HG02981 (cell line): ENCODE data around the gene SP7.
"Not testable (repeated sequence)": the region's sequence is repeated elsewhere in the genome, so short reads cannot be mapped to it uniquely, and the experiment has no call there.

Source experiments
- ATAC-seq: cut with Tn5 transposase; IDR thresholded peaks from one replicate; pipeline ENCODE4 v1.9.1; 2021; ENCODE audit warnings: mild to moderate bottlenecking, moderate library complexity; ENCODE audit not compliant: unreplicated experiment

Gene SP7

DNA sequence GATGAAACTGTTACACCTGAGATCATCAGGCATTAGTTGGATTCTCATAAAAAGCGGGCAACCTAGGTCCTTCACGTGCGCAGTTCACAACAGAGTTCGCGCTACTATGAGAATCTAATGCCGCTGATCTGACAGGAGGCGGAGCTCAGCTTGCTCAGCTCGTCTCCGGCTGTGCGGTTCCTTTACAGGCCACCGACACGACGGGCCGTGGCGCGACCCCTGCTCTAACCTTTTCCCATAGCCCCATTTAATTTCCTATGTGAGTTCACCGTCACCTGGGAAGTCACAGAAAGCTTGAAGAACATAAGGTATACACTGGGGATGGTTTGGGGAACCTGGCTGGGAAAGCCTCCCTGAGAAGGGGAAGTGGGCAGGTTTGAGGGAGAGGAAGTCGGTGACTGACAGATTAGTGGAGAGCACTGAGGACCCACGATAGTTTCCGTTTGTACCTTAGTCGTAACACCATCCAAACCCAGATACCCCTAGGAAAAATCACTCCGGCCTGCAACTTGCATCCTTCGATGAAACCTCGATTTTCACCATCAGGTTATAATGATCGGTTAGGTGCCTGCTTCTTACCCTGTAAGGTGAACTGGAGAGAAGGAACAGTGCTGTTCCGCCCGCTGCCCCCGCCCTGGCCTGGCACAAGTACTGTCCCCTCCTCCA is 11.9 kb downstream of the SP7 start:
- peak; percentile 29 for ATAC-seq

DNA sequence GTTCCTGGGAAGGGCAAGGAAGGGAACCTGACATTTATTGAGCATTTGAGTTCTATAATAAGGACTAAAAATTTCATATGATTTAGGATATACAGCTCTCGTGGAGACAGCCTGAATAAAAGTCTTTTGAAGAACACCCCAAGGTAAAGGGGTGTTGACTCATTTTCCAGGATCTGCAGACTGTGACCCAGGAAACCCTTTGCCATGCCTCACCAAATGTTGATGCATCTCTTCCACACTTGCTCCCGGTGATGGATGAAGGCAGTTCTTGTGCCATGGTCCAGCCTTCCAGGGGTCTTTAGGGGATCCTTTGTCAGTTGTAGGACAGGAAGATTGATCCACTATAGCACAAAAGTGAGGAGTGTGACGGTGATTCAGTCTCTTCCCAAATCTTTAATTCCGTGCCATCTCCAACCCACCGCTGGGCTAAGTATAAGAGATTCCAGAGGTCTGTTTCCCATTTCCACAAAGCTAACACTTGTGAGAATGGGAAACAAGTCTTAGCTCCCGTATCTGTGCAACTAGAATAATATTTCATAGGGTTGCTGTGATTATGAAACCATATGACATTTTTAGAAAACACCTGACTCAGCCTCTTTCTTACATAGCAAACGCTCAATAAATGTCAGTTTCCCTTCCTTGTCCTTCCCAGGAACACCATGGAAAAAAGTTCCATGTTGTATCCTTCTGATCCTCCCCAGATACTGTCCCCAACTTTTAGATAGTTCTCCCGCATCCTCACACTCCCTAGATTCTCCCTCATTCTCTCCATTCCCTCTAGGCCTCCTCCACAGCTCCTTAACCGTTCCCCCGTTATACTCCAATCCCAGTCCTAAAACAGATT is 15.6 kb downstream of the SP7 start:
- ATAC-seq, result no peak

- ATAC-seq, result no peak
These were observed 22.2 kb downstream of the SP7 start for GRCh38 chr12:53313996-53314395.

DNA sequence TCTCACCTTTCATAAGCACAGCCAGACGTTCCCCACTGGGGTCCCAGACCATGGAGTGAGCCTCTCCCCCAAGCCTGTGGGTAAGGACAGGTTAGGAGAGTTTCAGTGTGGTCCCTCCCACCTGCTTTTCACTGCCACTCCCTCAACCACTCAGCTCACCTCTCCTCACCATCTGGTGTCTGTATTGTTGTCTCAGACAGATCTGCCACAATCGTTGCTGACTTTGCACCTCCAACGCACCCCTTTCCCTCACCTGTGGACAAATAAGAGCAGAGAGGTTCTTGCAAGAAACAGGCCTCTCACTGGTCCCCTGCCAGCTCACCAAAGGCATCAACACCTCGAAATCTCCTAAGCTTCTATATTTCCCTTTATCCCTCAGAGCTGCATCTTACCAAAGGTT is 27.9 kb downstream of the SP7 start:
- no peak for ATAC-seq

- ATAC-seq, result no peak
These were observed 29.3 kb downstream of the SP7 start for GRCh38 chr12:53306826-53307225.

GRCh38 chr12:53302903-53303302 is 33.3 kb downstream of the SP7 start:
- ATAC-seq, result no peak

DNA sequence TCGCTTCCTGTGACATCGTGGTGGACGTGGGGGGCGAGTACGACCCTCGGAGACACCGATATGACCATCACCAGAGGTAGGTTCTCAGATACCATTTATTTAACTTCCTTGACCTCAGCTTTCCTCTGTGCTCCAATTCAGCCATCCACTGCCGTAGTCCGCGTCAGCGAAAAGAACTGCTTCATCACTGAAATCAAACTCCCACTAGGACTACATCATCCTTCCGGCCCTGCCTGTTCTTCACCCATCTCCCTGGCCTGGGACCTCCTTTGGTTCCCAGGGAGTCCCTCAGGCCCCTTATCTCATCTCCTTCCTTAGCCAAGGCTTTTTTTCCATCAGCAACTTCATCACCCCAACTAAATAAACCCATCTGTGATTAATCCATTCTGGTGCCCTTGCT is 36.0 kb downstream of the SP7 start:
- no peak for ATAC-seq

- peak; percentile 71 for ATAC-seq
These were observed 36.5 kb downstream of the SP7 start, which contains the start of gene MYG1 for GRCh38 chr12:53299454-53300180. TSS of gene MYG1 (plus strand) at chr12:53299695. CDS start at chr12:53299738, 43 bp downstream.

DNA sequence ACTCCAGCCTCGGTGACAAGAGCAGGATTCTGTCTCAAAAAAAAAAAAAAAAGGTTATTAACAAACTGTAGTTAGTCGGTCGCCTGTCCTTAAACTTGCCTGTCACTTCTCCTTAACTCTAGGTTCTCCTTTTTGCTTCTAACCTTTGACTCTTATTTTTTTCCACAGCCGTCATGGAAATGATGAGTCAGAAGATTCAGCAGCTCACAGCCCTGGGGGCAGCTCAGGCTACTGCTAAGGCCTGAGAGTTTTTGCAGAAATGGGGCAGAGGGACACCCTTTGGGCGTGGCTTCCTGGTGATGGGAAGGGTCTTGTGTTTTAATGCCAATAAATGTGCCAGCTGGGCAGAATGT is 37.1 kb downstream of the SP7 start:
- ATAC-seq, result no peak

- ATAC-seq, result no peak
These were observed 38.0 kb downstream of the SP7 start for GRCh38 chr12:53298164-53298563.

DNA sequence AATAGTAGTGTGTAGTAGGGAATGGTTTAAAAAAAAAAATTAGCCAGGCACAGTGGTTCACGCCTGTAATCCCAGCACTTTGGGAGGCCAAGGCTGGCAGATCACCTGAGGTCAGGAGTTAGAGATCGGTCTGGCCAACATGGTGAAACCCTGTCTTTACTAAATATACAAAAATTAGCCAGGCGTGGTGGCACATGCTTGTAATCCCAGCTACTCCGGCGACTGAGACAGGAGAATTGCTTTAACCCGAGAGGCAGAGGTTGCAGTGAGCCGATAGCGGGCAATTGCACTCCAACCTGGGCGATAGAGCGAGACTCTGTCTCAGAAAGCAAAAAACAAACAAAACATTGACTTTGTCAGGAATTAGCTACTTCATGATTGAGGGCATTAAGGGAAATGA is 39.0 kb downstream of the SP7 start:
- ATAC-seq, result not testable (repeated sequence)

GRCh38 chr12:53295891-53296219 is 40.3 kb downstream of the SP7 start:
- ATAC-seq, result no peak

- peak; percentile 82 for ATAC-seq
These were observed 40.9 kb downstream of the SP7 start, which contains the start of gene PFDN5 for GRCh38 chr12:53295070-53295890. TSS of gene PFDN5 (plus strand) at chr12:53295542. CDS start at chr12:53295568, 26 bp downstream.

DNA sequence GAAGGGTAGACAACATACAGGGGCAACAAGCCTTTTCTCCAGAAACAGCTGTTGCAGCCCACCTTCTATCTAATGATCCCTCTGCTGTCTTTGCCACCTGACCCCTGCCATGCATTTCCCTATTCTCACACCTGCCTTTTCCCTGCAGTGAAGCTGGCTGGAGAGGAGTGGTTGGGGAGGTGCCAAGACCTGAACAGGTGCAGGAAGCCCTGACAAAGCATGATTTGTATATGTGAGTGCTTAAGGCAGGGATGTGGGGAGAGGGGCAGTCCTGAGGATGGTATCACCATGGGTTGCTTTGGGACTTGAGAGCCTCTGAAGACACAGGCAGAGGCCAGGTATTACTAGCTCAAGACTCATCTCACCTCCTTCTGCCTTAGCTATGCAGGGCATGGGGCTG is 43.7 kb downstream of the SP7 start:
- no peak for ATAC-seq

DNA sequence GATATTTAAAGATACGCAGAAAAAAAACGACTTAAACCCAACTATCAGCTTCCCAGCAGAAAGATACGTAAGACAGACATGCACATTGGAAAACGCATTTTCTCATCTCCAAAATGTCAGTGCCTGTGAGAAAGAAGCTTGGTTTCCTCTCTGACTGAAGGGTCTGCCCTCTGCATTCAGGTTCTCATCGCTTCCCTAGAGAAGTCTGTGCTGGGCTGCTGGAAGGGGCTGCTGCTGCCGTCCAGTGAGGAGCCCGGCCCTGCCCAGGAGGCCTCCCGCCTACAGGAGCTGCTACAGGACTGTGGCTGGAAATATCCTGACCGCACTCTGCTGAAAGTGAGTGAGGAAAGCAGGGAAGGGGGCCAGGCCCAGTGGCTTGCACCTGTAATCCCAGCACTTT is 45.5 kb downstream of the SP7 start:
- ATAC-seq, result no peak

DNA sequence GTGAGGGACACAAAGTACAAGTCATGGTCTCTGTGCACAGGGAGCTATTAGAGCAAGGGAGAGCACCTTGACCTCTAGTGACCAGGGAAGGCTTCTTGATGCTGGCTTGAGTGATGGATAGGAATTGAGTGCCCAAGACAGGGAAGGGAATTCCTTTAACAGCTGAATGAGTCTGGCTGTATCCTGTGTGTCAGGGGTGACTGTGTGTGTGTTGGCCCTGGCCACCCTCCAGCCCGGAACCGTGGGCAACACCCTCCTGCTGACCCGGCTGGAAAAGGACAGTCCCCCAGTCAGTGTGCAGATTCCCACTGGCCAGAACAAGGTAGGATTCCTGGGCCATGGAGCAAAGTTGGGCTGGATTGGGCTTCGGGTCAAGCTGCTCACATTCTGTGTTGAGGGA is 46.3 kb downstream of the SP7 start:
- no peak for ATAC-seq

DNA sequence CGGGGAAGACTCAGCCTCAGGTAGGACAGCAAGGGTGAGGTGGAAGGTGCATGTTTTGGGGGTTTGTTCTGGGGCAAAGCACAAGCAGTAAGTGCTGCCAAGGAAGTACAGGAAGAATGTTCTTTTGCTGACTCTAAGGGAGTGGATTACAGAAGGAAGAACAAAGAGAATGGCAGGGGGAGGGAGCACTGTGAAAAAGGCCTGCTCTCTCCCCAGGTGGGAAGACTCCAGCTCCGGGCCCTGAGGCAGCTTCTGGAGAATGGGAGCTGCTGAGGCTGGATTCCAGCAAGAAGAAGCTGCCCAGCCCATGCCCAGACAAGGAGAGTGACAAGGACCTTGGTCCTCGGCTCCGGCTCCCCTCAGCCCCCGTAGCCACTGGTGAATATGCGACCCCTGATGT is 47.8 kb downstream of the SP7 start:
- ATAC-seq, result no peak

DNA sequence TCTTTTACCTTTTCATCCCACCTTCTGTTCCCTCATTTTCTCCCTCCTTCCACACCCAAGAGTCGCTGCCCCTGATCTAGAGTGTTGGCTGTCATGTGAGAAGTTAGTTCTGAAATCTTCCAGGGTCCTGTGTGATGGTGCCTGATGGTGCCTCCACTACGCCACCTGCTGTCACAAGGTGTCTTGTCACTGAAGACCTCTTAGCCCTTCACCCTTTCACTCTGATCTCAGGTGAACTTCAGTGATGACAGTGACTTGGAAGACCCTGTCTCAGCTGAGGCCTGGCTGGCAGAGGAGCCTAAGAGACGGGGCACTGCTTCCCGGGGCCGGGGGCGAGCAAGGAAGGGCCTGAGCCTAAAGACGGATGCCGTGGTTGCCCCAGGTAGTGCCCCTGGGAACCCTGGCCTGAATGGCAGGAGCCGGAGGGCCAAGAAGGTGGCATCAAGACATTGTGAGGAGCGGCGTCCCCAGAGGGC is 48.4 kb downstream of the SP7 start:
- ATAC-seq, result no peak

DNA sequence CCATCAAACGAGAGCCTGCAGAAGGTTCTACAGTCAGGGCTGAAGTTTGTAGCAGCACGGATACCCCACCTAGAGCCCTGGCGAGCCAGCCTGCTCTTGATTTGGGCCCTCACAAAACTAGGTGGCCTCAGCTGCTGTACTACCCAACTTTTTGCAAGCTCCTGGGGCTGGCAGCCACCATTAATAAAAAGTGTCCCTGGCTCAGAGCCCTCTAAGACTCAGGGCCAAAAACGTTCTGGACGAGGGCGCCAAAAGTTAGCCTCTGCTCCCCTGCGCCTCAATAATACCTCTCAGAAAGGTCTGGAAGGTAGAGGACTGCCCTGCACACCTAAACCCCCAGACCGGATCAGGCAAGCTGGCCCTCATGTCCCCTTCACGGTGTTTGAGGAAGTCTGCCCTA is 49.7 kb downstream of the SP7 start:
- ATAC-seq, result no peak

DNA sequence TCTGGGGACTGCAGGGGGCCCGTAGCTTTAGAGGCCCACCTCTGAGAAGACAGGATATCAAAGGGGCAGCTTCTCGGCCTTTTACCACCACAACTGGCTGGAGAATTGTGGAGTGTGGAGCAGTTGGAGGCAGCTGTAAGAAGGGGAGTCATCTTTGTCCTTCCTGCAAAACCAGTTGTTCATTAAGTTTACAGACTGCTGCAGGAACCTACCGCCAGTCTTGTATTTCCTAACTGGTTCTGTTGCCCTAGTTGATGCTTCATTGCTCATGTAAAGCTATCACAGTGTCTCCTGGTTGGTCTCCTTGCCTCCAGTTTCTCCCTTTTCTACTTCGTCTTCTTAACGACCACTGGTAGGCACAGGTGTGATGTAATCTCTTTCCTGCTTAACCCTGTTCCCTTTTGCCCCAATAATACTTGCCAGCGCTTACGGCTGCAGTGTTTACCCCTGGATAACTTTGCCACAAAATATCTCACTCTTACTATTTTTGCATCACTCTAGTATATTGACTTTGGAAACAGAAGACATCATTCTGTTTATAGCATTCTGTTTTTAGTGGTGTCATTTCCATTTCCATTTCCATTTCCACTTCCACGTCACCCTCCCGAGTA is 56.2 kb downstream of the SP7 start:
- no peak for ATAC-seq
